GM19238 (cell line): ENCODE results near the gene RAP1A.

Source experiments
- DNase-seq: peaks from one replicate; pipeline ENCODE4 v3.0.0; 2011; ENCODE audit warnings: low spot score; ENCODE audit not compliant: insufficient read length

The RAP1A gene

GRCh38 chr1:111717450-111717849, 97.9 kb downstream of the RAP1A start:
- DNase-seq = no peak

GRCh38 chr1:111719135-111719534, 99.5 kb downstream of the RAP1A start:
- no peak for DNase-seq

DNA sequence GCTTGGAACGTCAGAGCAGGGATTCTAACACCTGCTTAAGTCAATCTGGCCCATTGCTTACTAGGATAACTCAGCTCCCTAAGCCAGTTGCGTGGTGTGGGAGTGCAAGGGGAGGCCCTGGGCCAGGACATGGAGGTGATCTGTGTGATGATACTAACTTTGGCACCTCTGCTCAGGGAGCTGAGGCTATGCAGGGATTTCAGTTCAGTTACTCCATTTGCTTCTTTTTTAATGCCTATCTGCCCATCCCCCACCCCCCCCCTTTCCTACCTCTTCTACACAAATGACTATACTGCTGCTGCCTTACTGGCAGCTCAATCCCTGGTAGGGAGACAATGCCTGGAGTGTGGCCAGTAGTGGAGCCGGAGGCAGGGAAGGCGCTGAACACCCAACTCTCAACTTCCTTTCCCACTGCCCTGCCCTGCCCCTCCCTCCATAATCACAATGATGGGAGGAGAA, 100.1 kb downstream of the RAP1A start:
- no peak for DNase-seq

GRCh38 chr1:111720274-111720976, 100.8 kb downstream of the RAP1A start:
- no peak for DNase-seq

DNA sequence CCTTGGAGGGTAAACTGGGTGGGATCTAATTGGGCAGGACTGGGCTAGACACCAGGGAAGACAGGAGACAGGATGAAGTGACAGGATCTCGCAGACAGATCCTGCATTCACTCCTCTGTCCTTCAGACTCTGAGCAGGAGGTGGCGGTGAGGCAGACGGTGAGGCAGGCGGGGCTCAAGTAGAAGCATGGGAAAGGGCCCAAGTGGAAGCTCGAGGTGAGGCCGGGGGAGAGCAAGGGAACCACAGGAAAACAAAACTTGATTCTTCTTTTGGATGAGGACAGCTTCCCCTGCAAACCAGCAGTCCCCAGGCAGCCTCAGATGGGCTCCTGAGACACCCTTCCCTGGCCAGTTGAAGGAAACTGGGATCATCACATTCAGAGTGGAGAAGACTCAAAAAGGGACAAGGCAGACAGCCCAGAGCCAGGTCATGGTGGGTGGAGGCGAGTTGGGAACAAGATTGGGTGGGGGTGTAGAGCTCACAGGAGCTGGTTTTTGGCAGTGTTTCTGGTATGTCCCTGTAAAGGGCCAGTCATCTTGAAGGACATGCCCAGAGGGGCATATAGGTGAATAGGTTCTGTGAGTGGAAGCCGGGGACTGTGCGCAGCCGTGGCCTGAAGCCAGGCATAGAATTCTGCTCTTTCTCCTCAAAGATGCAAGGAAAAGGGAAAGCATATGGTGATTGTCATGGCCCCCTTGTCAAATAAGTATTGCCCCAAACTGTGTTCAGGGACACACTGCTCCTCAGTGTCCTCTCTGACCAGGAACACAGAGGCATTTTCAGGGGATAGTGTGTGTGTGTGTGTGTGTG, 101.6 kb downstream of the RAP1A start:
- no peak for DNase-seq

DNA sequence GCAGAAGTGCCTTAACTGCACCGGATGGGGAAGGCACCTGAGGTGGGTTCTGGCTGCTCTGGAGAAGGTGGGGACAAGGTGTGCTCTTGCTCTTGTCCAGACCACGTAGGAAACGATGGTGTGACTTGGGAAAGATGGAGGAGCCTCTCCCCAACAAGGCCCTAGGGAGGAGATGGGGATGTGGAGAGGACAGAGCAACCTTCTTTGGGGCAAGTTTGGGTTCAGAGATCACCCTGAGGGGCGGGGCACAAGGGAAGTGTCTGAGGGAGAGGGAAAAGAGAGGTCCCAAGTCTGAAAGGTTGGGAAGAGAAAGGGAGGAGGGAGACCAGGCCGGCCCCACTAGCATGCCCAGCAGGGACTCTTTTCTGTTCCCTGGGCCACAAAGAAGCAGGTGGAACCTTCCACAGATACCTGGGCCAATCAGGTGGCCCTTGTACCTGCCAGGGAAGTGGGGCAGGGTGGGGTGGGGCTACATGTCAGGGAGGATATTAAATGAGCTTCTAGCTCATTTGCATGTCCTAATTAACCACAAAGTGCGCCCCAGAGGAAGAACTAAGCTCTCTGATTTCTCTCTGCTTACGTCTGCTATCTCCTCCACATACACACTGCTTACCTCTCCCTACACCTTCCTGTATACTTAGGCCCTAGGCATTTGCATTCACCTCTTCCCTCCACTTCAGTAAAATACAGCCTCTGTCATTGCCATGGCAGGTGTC, 103.7 kb downstream of the RAP1A start:
- no peak for DNase-seq

- DNase-seq = no peak
Measured at GRCh38 chr1:111723871-111724270, 104.3 kb downstream of the RAP1A start.

DNA sequence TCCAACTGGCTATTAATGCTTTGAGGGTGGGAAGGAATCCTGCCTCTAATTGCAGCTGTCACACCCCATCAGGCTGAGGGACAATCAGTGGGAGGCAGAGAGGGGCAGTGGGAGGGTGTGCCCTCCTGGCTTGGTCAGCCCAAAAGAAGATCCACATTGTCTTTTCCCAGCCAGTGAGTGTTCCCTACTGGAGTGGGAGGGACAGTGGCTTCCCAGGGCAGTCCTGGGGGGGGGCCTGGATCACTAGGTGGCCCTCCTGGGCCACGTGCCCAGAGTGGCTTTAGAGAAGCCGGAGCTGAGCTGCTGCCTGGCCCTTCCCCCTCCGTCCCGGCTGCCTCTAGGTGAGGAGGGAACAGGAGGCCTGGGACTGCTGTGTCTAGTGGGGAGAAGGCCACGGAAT, 105.6 kb downstream of the RAP1A start:
- DNase-seq = no peak

DNA sequence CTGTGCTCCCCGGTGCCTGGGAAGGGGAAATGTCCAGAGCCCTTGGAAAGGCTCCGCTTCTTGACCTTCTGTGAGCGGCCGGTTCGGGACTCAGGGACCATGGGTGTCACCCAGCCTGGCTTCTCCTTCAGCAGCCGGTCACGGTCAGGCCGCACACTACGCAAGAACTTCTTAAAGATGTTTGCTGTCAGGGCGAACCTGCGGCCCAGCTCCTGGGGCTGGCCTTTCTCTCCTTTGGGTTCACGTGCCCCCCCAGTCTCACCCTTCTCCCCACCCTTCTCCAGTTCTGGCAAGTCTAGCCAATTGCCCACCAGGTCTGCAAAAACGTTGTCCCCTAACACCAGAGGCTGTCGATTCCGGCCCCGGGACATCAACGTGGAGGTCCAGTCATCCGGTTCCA, 107.5 kb downstream of the RAP1A start:
- DNase-seq = no peak

DNA sequence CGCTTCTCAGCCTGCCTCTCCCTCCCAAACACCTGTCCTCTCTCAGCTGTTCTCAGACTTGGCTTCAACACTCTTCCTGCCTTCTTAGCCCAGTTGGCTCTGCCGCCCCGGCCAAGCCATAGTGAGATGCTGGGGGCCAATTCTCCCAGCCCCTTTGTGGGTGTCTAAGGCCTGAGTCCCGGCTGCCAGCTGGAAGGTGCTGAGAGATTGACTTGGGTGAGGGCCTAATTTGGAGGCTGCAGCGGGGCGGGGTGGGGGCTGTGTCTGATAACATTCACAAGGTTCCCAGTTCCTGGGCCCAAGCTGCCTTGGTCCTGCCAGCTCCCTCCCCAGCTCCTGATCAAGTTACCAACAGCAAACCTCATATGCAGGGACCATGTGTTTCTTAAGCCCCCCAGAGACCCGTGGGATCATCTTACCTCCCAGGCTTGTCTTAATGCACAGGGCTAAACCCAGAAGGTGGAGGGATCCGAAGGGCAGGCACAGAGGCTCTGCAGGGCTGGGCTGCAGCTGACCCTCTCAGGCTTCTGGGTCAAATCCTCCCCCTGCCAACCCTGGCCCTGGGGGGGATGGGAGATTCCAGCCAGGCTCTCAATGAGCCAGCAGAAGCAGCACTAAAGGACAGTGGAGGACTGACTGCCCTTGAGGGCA, 109.8 kb downstream of the RAP1A start:
- DNase-seq = no peak

GRCh38 chr1:111729946-111730681, 110.5 kb downstream of the RAP1A start:
- no peak for DNase-seq

GRCh38 chr1:111730706-111731105, 111.1 kb downstream of the RAP1A start:
- no peak for DNase-seq

- no peak for DNase-seq
Measured at GRCh38 chr1:111731956-111732355, 112.4 kb downstream of the RAP1A start.

DNA sequence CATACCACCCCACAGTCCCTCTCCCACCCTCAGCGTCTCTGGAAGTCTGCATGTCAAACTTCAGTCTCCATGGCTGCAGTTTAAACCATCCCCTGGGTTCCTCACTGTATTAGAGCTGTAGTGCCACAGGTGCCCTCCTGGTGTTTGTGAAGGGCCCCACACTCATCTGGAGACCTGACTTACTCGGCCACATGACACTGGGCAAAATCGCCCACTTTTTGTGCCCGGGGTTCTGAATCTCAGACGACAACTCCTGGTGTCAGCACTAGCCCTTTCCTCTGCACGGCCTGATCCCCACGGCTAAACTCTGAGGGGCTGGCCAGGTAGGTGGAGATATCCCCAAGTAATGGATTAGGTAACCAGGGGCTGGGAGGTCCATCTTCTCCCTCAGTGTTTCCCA, 113.1 kb downstream of the RAP1A start:
- no peak for DNase-seq

DNA sequence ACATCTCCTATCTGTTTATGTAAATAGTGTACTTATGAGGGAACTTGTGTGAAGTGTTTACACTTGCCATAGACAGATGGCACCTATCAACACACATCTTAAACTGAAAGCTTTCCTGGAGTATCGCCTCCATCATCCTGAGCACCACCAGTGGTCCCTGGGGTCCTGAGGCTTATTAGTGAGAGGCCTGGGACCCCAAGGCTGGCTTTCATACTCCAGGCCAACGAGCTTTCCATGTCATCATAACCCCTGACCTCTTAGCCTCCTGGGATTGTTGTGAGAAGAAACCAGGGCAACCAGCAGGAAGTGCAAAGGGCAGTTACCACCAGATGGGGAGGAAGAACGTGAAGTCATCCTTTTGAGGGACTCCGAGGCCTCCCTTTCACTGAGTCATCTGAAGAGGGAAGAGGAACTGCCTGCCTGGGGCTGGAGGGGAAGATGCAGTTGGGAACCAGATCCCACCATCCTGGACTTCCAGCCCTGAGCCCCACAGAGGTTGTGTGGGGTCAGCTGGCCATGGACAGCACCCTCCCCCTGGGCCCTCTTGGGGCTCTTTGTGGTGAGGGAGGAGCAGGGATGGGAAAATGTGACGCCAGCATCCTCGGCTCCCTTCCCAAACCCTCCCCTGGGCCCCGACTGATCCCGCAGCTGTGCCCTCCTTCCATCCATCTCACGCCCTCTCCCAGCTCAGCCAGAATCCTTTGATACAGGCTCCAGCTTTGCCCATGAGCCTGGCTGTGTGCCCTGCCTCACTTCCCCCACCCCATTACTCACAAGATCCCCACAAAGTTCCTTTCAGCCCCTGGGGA, 113.8 kb downstream of the RAP1A start:
- no peak for DNase-seq

DNA sequence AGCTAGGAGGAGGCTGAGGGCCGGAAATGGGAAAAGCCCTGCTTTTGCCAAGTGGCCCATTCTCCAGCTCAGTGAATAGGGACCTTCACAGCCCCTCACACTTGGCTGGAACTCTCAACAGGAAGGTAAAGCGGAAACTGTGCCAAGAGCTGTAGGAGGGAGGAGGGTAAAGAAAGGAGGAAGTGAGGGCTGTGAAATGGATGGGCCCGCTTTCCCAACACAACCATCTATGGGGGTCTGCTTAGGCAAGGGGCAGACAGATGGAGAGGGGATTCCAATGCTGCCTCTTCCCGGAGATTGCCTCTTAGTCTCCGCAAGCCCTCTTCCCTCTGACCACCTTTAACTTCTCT, 114.4 kb downstream of the RAP1A start:
- DNase-seq = no peak

GRCh38 chr1:111734426-111734825, 114.8 kb downstream of the RAP1A start:
- DNase-seq = no peak

DNA sequence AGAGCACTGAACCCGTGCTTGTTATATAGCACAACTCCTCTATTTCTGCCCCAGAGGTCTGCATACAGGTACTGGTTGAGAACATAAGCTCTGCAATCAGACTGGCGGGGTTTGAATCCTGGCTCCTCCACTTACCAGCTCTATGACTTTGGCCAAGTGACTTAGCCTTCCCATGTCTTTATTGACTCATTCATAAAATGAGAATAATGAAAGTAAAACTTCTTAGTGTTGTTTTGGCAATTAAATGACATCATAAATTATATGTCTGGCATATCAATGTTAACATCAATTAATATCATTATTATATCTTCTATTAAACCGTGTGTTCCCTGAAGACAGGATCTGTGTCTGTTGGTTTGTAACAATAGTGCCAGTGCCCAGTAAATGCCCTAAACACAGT, 115.3 kb downstream of the RAP1A start:
- DNase-seq = no peak

GRCh38 chr1:111735321-111735720, 115.7 kb downstream of the RAP1A start:
- DNase-seq = no peak

- DNase-seq = no peak
Measured at GRCh38 chr1:111735858-111736544, 116.4 kb downstream of the RAP1A start.
